HEK293T (cell line): ENCODE results near the gene TTC32.

Source experiments
- CTCF ChIA-PET: fragments of 350-600 bp; formaldehyde crosslinking; extraction: SDS; loops from one replicate; lab custom pipeline; 2021; ENCODE audit warnings: antibody characterized with exemption, inconsistent platforms; lab: Yijun Ruan, JAX
- POLR2A ChIA-PET: fragments of 350-600 bp; formaldehyde crosslinking; extraction: SDS; loops from one replicate; lab custom pipeline; 2020; ENCODE audit warnings: antibody characterized with exemption, inconsistent platforms; lab: Yijun Ruan, JAX
- DNase-seq: peaks from one replicate; pipeline ENCODE4 v3.0.0; 2012; ENCODE audit warnings: mixed read lengths; ENCODE audit errors: extremely low spot score
- ARNT ChIP-seq: fragments of 450-650 bp; IDR thresholded peaks from 2 replicates; pipeline ENCODE4 v1.6.1; 2017; ENCODE audit warnings: mild to moderate bottlenecking
- BHLHE40 ChIP-seq: fragments of 450-650 bp; IDR thresholded peaks from 2 replicates; pipeline ENCODE4 v1.6.1; 2016; ENCODE audit warnings: mild to moderate bottlenecking, moderate library complexity, borderline replicate concordance
- CTBP1 ChIP-seq: fragments of 450-650 bp; IDR thresholded peaks from 2 replicates; pipeline ENCODE4 v1.6.1; 2016; ENCODE audit warnings: borderline replicate concordance
- ELF4 ChIP-seq: fragments of 450-650 bp; IDR thresholded peaks from 2 replicates; pipeline ENCODE4 v1.6.1; 2017; ENCODE audit warnings: antibody characterized with exemption
- FOXA1 ChIP-seq: fragments of 450-650 bp; IDR thresholded peaks from 2 replicates; pipeline ENCODE4 v1.6.1; 2016; ENCODE audit warnings: mild to moderate bottlenecking
- FOXK2 ChIP-seq: fragments of 450-650 bp; IDR thresholded peaks from 2 replicates; pipeline ENCODE4 v1.6.1; 2016; ENCODE audit warnings: mild to moderate bottlenecking
- FOXM1 ChIP-seq: fragments of 450-650 bp; IDR thresholded peaks from 2 replicates; pipeline ENCODE4 v1.6.1; 2017; ENCODE audit warnings: mild to moderate bottlenecking, borderline replicate concordance
- HDGF ChIP-seq: fragments of 450-650 bp; IDR thresholded peaks from 2 replicates; pipeline ENCODE4 v1.6.1; 2017; ENCODE audit warnings: antibody characterized with exemption, borderline replicate concordance
- L3MBTL2 ChIP-seq: fragments of 450-650 bp; conservative IDR thresholded peaks from 2 replicates; pipeline ENCODE4 v1.6.1; 2016; ENCODE audit warnings: mild to moderate bottlenecking
- LEF1 ChIP-seq: fragments of 450-650 bp; IDR thresholded peaks from 2 replicates; pipeline ENCODE4 v1.6.1; 2017; ENCODE audit warnings: mild to moderate bottlenecking, borderline replicate concordance
- NFRKB ChIP-seq: fragments of 450-650 bp; IDR thresholded peaks from 2 replicates; pipeline ENCODE4 v1.6.1; 2016; ENCODE audit warnings: mild to moderate bottlenecking, moderate library complexity
- SP1 ChIP-seq: fragments of 450-650 bp; IDR thresholded peaks from 2 replicates; pipeline ENCODE4 v1.6.1; 2017
- SUZ12 ChIP-seq: fragments of 450-650 bp; IDR thresholded peaks from 2 replicates; pipeline ENCODE4 v1.6.1; 2016; ENCODE audit warnings: mild to moderate bottlenecking
- TARDBP ChIP-seq: fragments of 450-650 bp; IDR thresholded peaks from 2 replicates; pipeline ENCODE4 v1.6.1; 2016
- ZNF384 ChIP-seq: fragments of 450-650 bp; IDR thresholded peaks from 2 replicates; pipeline ENCODE4 v1.6.1; 2016
- TF ChIP-seq, protein P1 (sequence below): fragments of 450-650 bp; IDR thresholded peaks from 2 replicates; pipeline ENCODE4 v1.6.1; 2016

TTC32 gene

DNA sequence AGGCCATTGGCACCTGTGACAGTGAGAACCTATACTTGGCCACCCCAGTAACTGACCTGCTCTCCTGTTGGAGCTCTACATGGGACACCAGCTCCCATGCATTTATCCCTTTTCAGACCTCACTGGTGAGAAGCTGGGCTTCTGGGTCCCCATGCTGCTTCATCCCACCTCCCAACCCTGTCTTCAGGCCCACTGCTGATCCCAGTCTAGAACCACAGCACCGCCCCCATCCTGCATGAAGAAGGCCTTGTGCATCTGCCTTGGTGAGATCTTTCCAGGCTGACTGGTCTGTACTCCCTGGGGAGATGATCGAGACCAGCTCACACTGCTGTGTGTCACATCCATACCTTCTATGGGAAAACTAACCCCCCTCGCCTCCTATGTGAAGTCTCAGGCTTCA lies 22.7 kb downstream of the TTC32 start:
- no peak for DNase-seq
- ChIA-PET CTCF (no interaction called here), POLR2A (no interaction called here)
- no peak for TF ChIP-seq NFRKB
- TF ChIP-seq HDGF, result no peak
- no peak for TF ChIP-seq FOXA1
- no peak for TF ChIP-seq FOXM1
- TF ChIP-seq, protein P1, sequence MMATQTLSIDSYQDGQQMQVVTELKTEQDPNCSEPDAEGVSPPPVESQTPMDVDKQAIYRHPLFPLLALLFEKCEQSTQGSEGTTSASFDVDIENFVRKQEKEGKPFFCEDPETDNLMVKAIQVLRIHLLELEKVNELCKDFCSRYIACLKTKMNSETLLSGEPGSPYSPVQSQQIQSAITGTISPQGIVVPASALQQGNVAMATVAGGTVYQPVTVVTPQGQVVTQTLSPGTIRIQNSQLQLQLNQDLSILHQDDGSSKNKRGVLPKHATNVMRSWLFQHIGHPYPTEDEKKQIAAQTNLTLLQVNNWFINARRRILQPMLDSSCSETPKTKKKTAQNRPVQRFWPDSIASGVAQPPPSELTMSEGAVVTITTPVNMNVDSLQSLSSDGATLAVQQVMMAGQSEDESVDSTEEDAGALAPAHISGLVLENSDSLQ, result no peak
- TF ChIP-seq ZNF384, result no peak
- TF ChIP-seq CTBP1, result no peak
- no peak for TF ChIP-seq BHLHE40

- DNase-seq, result no peak
- POLR2A ChIA-PET, result no interaction called here
- CTCF ChIA-PET, result no interaction called here
- TF ChIP-seq ZNF384 (no peak), ELF4 (no peak), TARDBP (no peak), SP1 (no peak), BHLHE40 (no peak), L3MBTL2 (no peak), HDGF (no peak), FOXM1 (no peak), LEF1 (no peak), SUZ12 (no peak), NFRKB (no peak), CTBP1 (no peak), ARNT (no peak), FOXA1 (no peak), FOXK2 (no peak)
- TF ChIP-seq, protein P1, result no peak
Observed at GRCh38 chr2:19878268-19879046, 23.3 kb downstream of the TTC32 start.

GRCh38 chr2:19876751-19877150 lies 25.0 kb downstream of the TTC32 start:
- TF ChIP-seq ELF4 (no peak), FOXK2 (no peak), ARNT (no peak), FOXA1 (no peak), BHLHE40 (no peak), SP1 (no peak), TARDBP (no peak)
- TF ChIP-seq, protein P1, result no peak
- POLR2A ChIA-PET, result no interaction called here
- DNase-seq, result no peak
- CTCF ChIA-PET, result interaction anchor here (0.6 kb wide), 1 partner anchor 99 kb away, joined by 3 read pairs; no protein-coding TSS in a partner anchor

- DNase-seq, result no peak
- TF ChIP-seq CTBP1 (no peak), SP1 (no peak), HDGF (no peak), NFRKB (no peak), LEF1 (no peak), TARDBP (no peak), FOXM1 (no peak)
- TF ChIP-seq, protein P1, result no peak
- POLR2A ChIA-PET, result no interaction called here
- CTCF ChIA-PET, result no interaction called here
Observed at GRCh38 chr2:19875280-19875679, 26.5 kb downstream of the TTC32 start.

GRCh38 chr2:19874726-19875125 lies 27.1 kb downstream of the TTC32 start:
- no peak for TF ChIP-seq FOXK2
- TF ChIP-seq, protein P1, result no peak
- TF ChIP-seq ZNF384, result no peak
- no peak for TF ChIP-seq ELF4
- no peak for TF ChIP-seq SP1
- TF ChIP-seq CTBP1, result no peak
- ChIA-PET CTCF (no interaction called here), POLR2A (no interaction called here)

DNA sequence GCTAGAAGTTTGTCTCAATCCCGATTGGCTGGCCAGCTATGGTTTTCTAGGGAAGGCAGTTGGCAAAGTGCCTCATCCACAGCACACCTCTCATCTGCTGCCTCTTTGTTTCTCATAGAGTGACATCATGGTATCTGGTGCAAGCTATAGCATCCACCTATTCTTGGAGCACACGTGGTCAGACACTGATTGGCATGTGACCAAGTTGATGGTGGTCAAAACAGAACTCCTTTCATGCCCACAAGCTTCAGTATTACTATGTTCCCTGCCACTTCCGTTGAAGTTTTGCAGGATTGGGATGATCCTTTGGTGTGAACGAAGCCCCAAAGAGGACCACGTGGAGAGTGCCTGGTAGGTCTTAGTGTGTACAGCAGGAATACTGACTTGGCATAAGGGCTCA lies 28.8 kb downstream of the TTC32 start:
- no peak for DNase-seq
- CTCF ChIA-PET, result interaction anchor here (0.6 kb wide), 1 partner anchor 169 kb away, joined by 5 read pairs; no protein-coding TSS in a partner anchor
- TF ChIP-seq HDGF (no peak), CTBP1 (no peak), ARNT (no peak), LEF1 (no peak), BHLHE40 (no peak), SUZ12 (no peak), TARDBP (no peak), FOXK2 (no peak)
- TF ChIP-seq, protein P1, result no peak
- POLR2A ChIA-PET, result no interaction called here

More at GRCh38 chr2:19874726-19875125, 27.1 kb downstream of the TTC32 start:
- no peak for DNase-seq
